Measurements from ENCODE around the gene HNRNPA1L2. TPM values are rescaled to one million over a fixed set of nuclear protein-coding genes. Genes with fewer than 3 reads are reported as not detected.

The HNRNPA1L2 gene
- total RNA-seq, 1 experiment from 2014 or later: 6.2 TPM

DNA sequence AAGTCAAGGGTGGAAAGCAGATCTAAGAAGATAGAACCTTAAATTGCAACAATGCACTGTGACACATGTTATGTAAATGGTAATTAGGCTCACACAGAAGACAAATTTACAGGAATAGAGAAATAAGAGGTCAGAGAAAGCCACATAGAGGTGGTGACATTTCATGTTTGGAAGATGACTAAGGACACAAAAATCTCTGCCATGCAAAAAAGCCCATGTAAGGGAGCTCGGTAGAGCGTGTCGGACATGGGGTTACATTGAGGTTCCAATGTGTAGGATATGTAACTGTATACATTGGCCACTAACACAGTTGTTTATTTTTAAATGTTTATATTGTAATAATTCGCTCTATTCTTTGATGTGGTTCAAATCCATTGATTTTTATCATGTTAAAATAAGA, 44.1 kb downstream of the HNRNPA1L2 start:
- ChIA-PET POLR2A (no interaction called here), RAD21 (ENCODE audit: low non-redundant PET in 1 of 2, low total read pairs in 2 of 2, uncharacterized antibody in 2 of 2, unreplicated experiment in 2 of 2) (no interaction called here), CTCF (no interaction called here)
- TF ChIP-seq CBX3 (IDR thresholded peaks at IDR 0.05; ENCODE audit: low read depth) (no peak), SP1 (IDR thresholded peaks at IDR 0.05; ENCODE audit: low read depth) (no peak), POLR2A (IDR thresholded peaks at IDR 0.05; ENCODE audit: borderline replicate concordance, extremely low read depth, insufficient read depth, insufficient read length) (no peak), ELF1 (IDR thresholded peaks at IDR 0.05; ENCODE audit: borderline replicate concordance, low read depth) (no peak), SRF (IDR thresholded peaks at IDR 0.05; ENCODE audit: low read depth) (no peak), SIN3A (IDR thresholded peaks at IDR 0.05; ENCODE audit: low read depth) (no peak)
- TF ChIP-seq, protein P1, sequence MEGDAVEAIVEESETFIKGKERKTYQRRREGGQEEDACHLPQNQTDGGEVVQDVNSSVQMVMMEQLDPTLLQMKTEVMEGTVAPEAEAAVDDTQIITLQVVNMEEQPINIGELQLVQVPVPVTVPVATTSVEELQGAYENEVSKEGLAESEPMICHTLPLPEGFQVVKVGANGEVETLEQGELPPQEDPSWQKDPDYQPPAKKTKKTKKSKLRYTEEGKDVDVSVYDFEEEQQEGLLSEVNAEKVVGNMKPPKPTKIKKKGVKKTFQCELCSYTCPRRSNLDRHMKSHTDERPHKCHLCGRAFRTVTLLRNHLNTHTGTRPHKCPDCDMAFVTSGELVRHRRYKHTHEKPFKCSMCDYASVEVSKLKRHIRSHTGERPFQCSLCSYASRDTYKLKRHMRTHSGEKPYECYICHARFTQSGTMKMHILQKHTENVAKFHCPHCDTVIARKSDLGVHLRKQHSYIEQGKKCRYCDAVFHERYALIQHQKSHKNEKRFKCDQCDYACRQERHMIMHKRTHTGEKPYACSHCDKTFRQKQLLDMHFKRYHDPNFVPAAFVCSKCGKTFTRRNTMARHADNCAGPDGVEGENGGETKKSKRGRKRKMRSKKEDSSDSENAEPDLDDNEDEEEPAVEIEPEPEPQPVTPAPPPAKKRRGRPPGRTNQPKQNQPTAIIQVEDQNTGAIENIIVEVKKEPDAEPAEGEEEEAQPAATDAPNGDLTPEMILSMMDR (IDR thresholded peaks at IDR 0.05 in 2 of 3, conservative IDR thresholded peaks at IDR 0.05 in 1 of 3; ENCODE audit: borderline replicate concordance in 1 of 3, insufficient read depth in 1 of 3, low read depth in 2 of 3, low read length in 2 of 3): no peak
- no peaks in the 10 kb centered on the region for H3K4me1 ChIP-seq (ENCODE audit: control insufficient read depth in 1 of 2, insufficient read depth in 2 of 2, low read length in 2 of 2)
- H3K4me2 ChIP-seq (ENCODE audit: low read length): no peak overlapping the region
- H3K36me3 ChIP-seq (ENCODE audit: control insufficient read depth in 1 of 2, insufficient read depth in 2 of 2, low read length in 2 of 2): peaks cover 23 to 41% of the 10 kb centered on the region in 2 experiments; a peak in 3 of 4 replicates
- ATAC-seq (no peak), DNase-seq (ENCODE audit: low read depth, low spot score) (no peak)
- no peak overlapping the region for H3K27ac ChIP-seq (ENCODE audit: low read depth, low read length)
- no peaks in the 10 kb centered on the region for H3K27me3 ChIP-seq (ENCODE audit: insufficient read depth, low read length)
- no peaks in the 10 kb centered on the region for H3K9me3 ChIP-seq (ENCODE audit: control insufficient read depth in 1 of 2, insufficient read depth in 1 of 2, low read depth in 1 of 2, low read length in 2 of 2)
- H2AFZ ChIP-seq (ENCODE audit: low read depth, low read length, poor library complexity, severe bottlenecking): no peak overlapping the region
- peaks cover 32% of the 10 kb centered on the region for H3K79me2 ChIP-seq (ENCODE audit: insufficient read depth, low read length)
- H4K20me1 ChIP-seq (ENCODE audit: insufficient read depth): no peaks in the 10 kb centered on the region
- H3K9me2 ChIP-seq (ENCODE audit: insufficient read depth): no peaks in the 10 kb centered on the region
- BruUV-seq (replicated peaks): no TSS peak
- H3K9ac ChIP-seq (ENCODE audit: low read length): no peak overlapping the region
- H3K4me3 ChIP-seq (replicated peaks in 1 of 2; ENCODE audit: low read depth in 1 of 2, low read length in 2 of 2): no peak overlapping the region
- intact Hi-C loops (cut with micrococcal nuclease): no loop called here

Other genes starting within 250 kb of the HNRNPA1L2 start
- gene THSD1, start 236.3 kb upstream of the HNRNPA1L2 start, total RNA-seq (2021; ENCODE audit: unreplicated experiment): 0.76 TPM
- gene VPS36, start 191.8 kb upstream of the HNRNPA1L2 start, total RNA-seq (2021; ENCODE audit: unreplicated experiment): 34.8 TPM
- gene CKAP2, start 187.0 kb upstream of the HNRNPA1L2 start, total RNA-seq (2021; ENCODE audit: unreplicated experiment): 80.2 TPM
- 75.6 TPM for gene SUGT1, start 10.4 kb downstream of the HNRNPA1L2 start, total RNA-seq (2021; ENCODE audit: unreplicated experiment)
- not detected for gene CNMD, start 97.4 kb downstream of the HNRNPA1L2 start, total RNA-seq (2021; ENCODE audit: unreplicated experiment)
- gene PCDH8, start 206.2 kb downstream of the HNRNPA1L2 start, total RNA-seq (2021; ENCODE audit: unreplicated experiment): not detected

Measured in HCT116 (cell line).